Neural cell (in vitro differentiated cells): ENCODE results near the gene CYP4X1.

ENCODE experiments used
- CTCF ChIP-seq: fragments of 450-650 bp; IDR thresholded peaks from 2 replicates; pipeline ENCODE4 v1.5.1; 2014; ENCODE audit warnings: antibody characterized with exemption, mild to moderate bottlenecking, moderate library complexity; ENCODE audit not compliant: poor library complexity, severe bottlenecking
- EP300 ChIP-seq: fragments of 450-650 bp; conservative IDR thresholded peaks from 2 replicates; pipeline ENCODE4 v1.6.1; 2014; ENCODE audit warnings: antibody characterized with exemption, mild to moderate bottlenecking, moderate library complexity; ENCODE audit not compliant: poor library complexity, severe bottlenecking
- EZH2 ChIP-seq: fragments of 200-600, 300-800 bp; shearing (Covaris generic), sonication (generic); IDR thresholded peaks from 2 replicates; pipeline ENCODE4 v1.6.1; 2014; ENCODE audit warnings: antibody characterized with exemption, low read length, borderline replicate concordance, mild to moderate bottlenecking; ENCODE audit not compliant: insufficient read depth, poor library complexity, severe bottlenecking
- POLR2AphosphoS5 ChIP-seq: IDR thresholded peaks from 2 replicates; pipeline ENCODE4 v1.6.1; 2012
- RAD21 ChIP-seq: fragments of 450-650 bp; conservative IDR thresholded peaks from 2 replicates; pipeline ENCODE4 v1.6.1; 2014; ENCODE audit warnings: antibody characterized with exemption, mild to moderate bottlenecking, moderate library complexity
- REST ChIP-seq: IDR thresholded peaks from 2 replicates; pipeline ENCODE4 v1.6.1; 2012; ENCODE audit warnings: borderline replicate concordance
- SMC3 ChIP-seq: fragments of 450-650 bp; conservative IDR thresholded peaks from 2 replicates; pipeline ENCODE4 v1.6.1; 2014; ENCODE audit warnings: antibody characterized with exemption, mild to moderate bottlenecking, moderate library complexity; ENCODE audit not compliant: poor library complexity

- TF ChIP-seq SMC3, result no peak
- no peak for TF ChIP-seq REST
- TF ChIP-seq POLR2AphosphoS5, result no peak
- no peak for TF ChIP-seq CTCF
- TF ChIP-seq EP300, result no peak
- no peak for TF ChIP-seq EZH2
- no peak for TF ChIP-seq RAD21
Observed at GRCh38 chr1:47059376-47059775, 35.9 kb downstream of the CYP4X1 start.
